GM18508 (cell line): Measurements from ENCODE around the gene ARID3A.
"Not testable (repeated sequence)": the region's sequence is repeated elsewhere in the genome, so short reads cannot be mapped to it uniquely, and the experiment has no call there.

Experiments used
- ATAC-seq: cut with Tn5 transposase; IDR thresholded peaks from one replicate; pipeline ENCODE4 v1.9.1; 2021; ENCODE audit warnings: moderate number of reproducible peaks; ENCODE audit not compliant: insufficient read depth, unreplicated experiment

The ARID3A gene

DNA sequence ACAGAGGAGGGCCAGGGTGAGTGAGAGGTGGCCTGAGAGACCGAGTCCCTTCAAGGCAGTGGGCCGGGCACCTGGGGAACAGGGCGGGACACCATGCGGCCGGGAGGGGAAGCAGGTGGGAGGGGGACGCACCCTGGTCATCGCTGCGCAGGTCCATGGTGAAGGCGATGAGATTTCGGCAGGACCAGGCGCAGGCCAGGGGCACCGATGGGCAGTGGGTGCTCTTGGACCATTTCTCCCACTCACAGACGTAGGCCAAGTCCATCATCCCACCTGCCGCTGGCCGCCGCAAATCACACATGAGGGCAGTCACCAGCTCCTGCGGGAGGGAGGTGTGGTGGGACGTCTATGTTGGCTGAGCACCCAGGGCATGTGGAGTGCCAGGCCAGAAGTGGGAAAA, 35.0 kb upstream of the ARID3A start:
- no peak for ATAC-seq

DNA sequence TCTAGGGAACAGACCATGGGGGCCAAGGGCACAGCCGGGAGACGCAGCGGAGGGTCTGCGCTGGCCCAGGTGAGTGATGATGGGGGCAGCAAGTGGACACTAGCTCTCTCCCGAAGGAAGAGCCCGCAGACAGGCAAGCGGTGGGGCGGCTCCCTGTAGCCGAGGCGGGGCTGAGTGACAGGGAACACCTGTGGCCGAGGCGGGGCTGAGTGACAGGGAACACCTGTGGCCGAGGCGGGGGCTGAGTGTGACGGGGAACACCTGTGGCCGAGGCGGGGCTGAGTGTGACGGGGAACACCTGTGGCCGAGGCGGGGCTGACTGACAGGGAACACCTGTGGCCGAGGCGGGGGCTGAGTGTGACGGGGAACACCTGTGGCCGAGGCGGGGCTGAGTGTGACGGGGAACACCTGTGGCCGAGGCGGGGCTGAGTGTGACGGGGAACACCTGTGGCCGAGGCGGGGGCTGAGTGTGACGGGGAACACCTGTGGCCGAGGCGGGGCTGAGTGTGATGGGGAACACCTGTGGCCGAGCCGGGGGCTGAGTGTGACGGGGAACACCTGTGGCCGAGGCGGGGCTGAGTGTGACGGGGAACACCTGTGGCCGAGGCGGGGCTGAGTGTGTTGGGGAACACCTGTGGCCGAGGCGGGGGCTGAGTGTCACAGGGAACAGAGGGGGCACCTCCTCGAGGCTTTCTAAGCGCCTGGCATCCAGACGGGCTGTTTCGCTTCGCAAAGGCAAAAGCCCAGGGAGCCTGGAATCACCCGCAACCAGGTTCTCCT, 34.2 kb upstream of the ARID3A start:
- ATAC-seq = not testable (repeated sequence)

- ATAC-seq = no peak
Observed at GRCh38 chr19:892243-892893, 33.5 kb upstream of the ARID3A start.

DNA sequence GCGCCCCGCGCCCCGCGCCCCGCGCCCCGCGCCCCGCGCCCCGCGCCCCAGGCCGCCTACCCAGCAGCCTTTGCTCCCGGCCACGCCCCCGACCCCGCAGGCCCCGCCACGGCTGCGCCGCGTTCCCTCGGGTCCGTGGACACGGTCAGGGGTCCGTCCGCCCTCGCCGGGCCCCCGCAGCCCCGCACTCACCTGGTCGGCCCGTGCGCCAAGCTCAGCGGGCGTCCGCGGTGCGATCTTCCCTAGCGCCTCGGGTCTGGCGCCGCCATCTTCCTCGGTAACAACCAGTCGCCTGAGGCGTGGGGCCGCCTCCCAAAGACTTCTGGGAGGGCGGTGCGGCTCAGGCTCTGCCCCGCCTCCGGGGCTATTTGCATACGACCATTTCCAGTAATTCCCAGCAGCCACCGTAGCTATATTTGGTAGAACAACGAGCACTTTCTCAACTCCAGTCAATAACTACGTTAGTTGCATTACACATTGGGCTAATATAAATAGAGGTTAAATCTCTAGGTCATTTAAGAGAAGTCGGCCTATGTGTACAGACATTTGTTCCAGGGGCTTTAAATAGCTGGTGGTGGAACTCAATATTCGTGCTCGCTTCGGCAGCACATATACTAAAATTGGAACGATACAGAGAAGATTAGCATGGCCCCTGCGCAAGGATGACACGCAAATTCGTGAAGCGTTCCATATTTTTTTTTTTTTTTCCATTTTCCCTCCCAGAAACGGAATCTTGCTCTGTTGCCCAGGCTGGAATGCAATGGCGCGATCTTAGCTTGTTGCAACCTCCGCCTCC, 32.7 kb upstream of the ARID3A start, which contains the start of the genes MED16 and RNU6-9:
TSS of gene MED16 (minus strand) at position 294 of the 796 bp plus-strand sequence. CDS start 2,056 bp downstream, outside the sequence.
TSS of gene RNU6-9 (plus strand) at position 591 of the 796 bp plus-strand sequence.
- ATAC-seq = peak; percentile 44

DNA sequence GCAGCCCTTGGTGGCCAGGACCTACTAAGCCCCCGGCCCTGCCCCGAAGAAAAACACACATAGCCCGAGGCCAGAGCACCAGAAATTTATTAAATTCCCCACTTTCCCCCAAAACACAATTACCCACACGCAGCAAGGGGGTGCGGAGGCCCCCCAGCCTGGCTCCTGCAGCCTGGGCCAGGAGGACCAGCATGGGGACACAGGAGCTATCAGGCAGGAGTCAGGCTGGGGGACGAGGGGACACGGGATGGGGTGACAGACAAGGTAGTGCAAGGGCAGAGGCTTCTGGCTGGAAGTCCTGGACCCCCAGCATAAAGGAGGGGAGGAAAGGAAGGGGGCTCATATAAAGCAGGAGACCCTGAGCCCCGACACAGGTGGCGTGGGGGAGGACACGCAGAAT, 29.4 kb upstream of the ARID3A start:
- no peak for ATAC-seq

- no peak for ATAC-seq
Observed at GRCh38 chr19:896999-897398, 28.8 kb upstream of the ARID3A start.

DNA sequence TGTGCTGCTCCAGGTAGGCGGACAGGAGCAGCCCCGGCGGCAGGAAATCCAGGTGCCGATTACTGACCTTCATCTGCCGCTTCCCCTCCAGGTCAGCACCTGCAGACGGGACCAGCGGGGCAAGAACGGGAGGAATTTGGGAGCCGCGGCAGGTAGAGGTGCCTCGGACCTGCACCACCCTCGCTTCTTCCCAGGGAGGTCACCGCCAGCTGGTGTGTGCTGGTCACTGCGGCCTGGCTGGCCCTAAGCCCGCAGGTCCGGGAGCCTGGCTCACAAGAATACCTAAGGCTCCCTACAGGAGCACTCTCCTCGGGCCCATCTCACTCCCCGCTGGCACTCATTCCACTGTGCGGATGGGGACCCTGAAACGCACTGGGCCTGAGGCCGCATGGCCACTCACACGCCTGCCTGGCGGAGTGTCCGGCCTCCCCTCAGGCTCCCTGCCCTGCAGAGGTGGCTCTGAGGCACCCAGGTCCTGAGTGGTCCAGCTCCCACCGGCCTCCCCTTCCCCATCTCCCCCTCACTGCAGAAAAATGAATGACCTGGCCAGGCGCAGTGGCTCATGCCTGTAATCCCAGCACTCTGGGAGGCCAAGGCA, 28.3 kb upstream of the ARID3A start:
- ATAC-seq = no peak

- no peak for ATAC-seq
Observed at GRCh38 chr19:898663-899062, 27.2 kb upstream of the ARID3A start.

DNA sequence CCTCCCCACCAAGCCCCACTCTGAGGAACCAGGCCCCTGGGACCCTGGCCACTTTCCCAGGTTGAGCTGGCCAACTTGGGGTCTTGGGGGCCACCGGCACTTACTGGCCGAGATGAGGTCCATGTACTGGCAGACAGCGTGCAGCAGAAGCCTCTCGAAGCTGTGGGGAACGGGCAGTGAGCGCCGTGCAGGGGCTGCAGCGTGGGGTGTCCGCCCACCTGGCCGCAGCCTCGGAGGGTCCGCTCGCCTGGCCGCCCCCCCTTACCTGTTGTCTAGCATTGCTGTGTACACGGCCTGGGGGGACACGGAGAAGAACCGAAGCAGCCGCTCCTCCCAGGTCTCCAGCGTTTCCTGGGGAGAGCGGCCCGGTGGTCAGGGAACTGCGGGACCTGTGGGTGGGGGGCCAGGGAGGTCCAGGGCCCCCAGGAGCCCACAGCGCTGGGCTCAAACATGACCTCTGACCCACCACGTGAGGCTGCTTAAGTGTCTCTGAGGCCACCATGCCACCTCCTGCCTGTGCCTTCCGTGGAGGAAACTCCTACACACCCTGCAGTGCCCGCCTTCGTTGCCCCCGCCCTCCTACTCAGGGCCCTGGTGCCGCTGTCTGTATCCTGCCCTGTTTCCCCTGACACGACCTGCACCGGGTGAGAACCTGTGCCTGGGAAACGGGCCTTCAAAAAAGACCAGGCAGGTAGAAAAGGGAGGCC, 26.3 kb upstream of the ARID3A start:
- no peak for ATAC-seq

- ATAC-seq = no peak
Observed at GRCh38 chr19:900043-900301, 25.9 kb upstream of the ARID3A start.

DNA sequence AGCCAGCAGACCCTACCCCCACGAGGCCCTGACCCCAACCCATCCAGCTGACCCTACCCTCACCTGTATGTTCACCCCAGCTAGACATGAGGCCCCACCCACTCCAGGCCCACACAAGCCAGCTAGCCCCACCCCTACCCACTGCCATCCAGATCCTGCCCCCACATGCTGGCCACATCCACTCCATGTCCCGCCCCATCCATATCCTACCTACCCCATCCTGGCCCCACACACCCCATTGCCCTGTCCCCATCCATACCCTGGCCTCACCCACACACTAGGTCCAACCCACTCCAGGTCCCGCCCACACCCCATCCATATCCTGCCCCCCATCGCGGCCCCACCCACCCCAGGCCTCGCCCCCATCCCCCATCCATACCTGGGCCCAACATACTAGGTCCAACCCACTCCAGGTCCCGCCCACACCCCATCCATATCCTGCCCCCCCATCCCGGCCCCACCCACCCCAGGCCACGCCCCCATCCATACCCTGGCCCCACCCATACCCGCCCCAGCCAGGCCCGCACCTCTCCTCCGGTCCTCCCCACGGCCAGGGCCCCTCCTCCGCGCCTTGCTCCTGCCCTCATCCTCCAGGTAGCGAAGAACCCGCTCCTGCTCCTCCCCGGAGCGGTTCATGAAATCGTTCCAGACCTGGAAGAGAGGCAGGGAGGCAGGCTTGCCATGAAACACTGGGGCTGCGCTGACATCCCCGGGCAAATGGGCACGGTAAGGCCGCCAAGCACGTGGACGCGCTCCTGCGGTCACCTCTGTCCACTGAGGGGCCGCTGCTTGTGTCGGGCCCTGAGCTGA, 25.3 kb upstream of the ARID3A start:
- no peak for ATAC-seq

DNA sequence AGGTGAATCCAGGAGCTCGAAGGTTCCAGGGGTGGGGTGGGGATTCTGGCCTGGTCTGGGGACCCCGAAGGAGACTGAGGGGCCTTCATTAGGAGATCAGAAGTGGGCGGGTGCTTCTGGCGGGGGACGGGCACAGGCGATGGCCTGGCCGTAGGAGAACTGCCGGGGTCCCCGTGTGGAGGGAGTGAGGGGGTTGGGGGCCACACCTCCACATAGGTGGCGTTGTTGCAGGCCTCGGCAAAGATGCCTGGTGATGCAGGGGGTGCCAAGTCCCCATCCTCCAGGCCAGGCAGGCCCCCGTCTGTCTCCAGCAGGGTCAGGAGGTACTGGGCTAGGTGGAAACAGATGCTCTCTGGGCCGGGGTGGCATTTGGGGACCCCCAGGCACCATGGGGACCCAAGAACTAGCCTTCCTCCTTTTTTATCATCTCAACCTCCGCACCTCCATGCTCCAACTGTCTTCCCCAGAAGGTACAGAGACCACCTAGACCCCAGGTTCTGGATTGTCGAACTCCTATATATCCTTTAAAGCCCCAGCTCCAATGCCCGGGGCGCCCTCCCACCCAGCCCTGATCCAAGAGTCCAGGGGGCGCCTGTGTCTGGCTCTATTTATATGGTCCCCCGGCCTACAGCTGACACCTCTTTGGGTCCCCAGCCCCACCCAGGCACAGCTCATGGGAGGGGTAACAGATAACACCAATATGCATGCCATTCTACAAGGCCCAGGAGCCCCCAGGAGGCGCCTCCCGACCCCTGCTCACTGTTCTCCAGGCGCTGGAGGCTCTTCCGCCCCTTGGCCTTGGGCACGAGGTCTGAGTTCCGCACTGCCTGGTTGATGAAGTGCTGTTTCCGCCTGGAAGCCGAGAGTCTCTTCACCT, 24.4 kb upstream of the ARID3A start:
- no peak for ATAC-seq

- ATAC-seq = no peak
Observed at GRCh38 chr19:902093-902370, 23.8 kb upstream of the ARID3A start.

GRCh38 chr19:902446-903226, 23.2 kb upstream of the ARID3A start:
- no peak for ATAC-seq

- ATAC-seq = no peak
Observed at GRCh38 chr19:903266-903797, 22.5 kb upstream of the ARID3A start.

GRCh38 chr19:904545-904944, 21.3 kb upstream of the ARID3A start:
- no peak for ATAC-seq

- ATAC-seq = no peak
Observed at GRCh38 chr19:906480-906879, 19.4 kb upstream of the ARID3A start.
